ENCODE measurements around the gene PRR20G. TPM values are rescaled to one million over a fixed set of nuclear protein-coding genes. Genes with fewer than 3 reads are reported as not detected.

PRR20G gene
- total RNA-seq, 1 donor from 2014 or later = not detected

Other genes with a start within 250 kb of the PRR20G start
- gene PRR23E, start 94.9 kb downstream of the PRR20G start, total RNA-seq = not detected in 2 replicates